Transverse colon (tissue), 3 donors: ENCODE measurements around the gene OR2M5.

Experiments used
- CTCF ChIP-seq, 5 experiments: fragments of 200-600 bp in 3 of 5; fragments of 450-650 bp in 2 of 5; sonication (generic) in 3 of 5; IDR thresholded peaks; 1 replicate in 2 of 5; 2 replicates in 3 of 5; pipeline ENCODE4 v1.5.1; 2016 to 2017; ENCODE audit warnings: antibody characterized with exemption in 5 of 5, inconsistent platforms in 3 of 5, mild to moderate bottlenecking in 2 of 5, moderate library complexity in 1 of 5
- POLR2A ChIP-seq: fragments of 450-650 bp; IDR thresholded peaks from one replicate; pipeline ENCODE4 v1.6.1; 2016; ENCODE audit warnings: antibody characterized with exemption, mild to moderate bottlenecking, moderate library complexity

- TF ChIP-seq CTCF (IDR thresholded peaks at IDR 0.05) (no peak), POLR2A (no peak)
These were observed 13.8 kb downstream of the OR2M5 start for GRCh38 chr1:248158758-248159157.
